Neural cell (in vitro differentiated cells): ENCODE measurements around the gene SDK1. TPM values are rescaled to one million over a fixed set of nuclear protein-coding genes. Genes with fewer than 3 reads are reported as not detected.
A peak's percentile ranks its signal among the peaks of the same experiment; 100 is the strongest.

Experiments used
- H2AFZ ChIP-seq: fragments of 200-600, 300-800 bp; sonication (generic), shearing (Covaris generic); 2 replicates; pipeline ENCODE4 v1.6.0; 2014; ENCODE audit warnings: low read depth, mild to moderate bottlenecking, antibody characterized with exemption, low read length, moderate library complexity
- H3F3A ChIP-seq: fragments of 200-600 bp; shearing (Covaris generic); 2 replicates; pipeline ENCODE4 v1.6.1; 2016; ENCODE audit warnings: mild to moderate bottlenecking, moderate library complexity, mixed read lengths, antibody characterized with exemption, low read length; ENCODE audit not compliant: insufficient read depth, poor library complexity, severe bottlenecking
- H3K27ac ChIP-seq: fragments of 200-600, 300-800 bp; sonication (generic), shearing (Covaris generic); 2 replicates; pipeline ENCODE4 v1.5.1; 2014; ENCODE audit warnings: mild to moderate bottlenecking, low read length, moderate library complexity
- H3K27me3 ChIP-seq: fragments of 300-800, 200-600 bp; sonication (generic), shearing (Covaris generic); 2 replicates; pipeline ENCODE4 v1.6.0; 2014; ENCODE audit warnings: mild to moderate bottlenecking, low read depth, low read length, moderate library complexity; ENCODE audit not compliant: insufficient read depth
- H3K36me3 ChIP-seq: fragments of 300-800, 200-600 bp; sonication (generic), shearing (Covaris generic); 2 replicates; pipeline ENCODE4 v1.5.1; 2014; ENCODE audit warnings: mild to moderate bottlenecking, antibody characterized with exemption, low read length, moderate library complexity; ENCODE audit not compliant: insufficient read depth
- H3K4me2 ChIP-seq: fragments of 300-800, 200-600 bp; sonication (generic), shearing (Covaris generic); 2 replicates; pipeline ENCODE4 v1.6.0; 2014; ENCODE audit warnings: mild to moderate bottlenecking, low read length
- H3K4me3 ChIP-seq: fragments of 300-800, 200-600 bp; sonication (generic), shearing (Covaris generic); 2 replicates; pipeline ENCODE4 v1.5.1; 2014; ENCODE audit warnings: mild to moderate bottlenecking, low read length, moderate library complexity
- H3K79me2 ChIP-seq: fragments of 200-600 bp; shearing (Covaris generic); replicated peaks from 2 replicates; pipeline ENCODE4 v1.6.0; 2014; ENCODE audit warnings: mild to moderate bottlenecking, low read length, moderate library complexity; ENCODE audit not compliant: insufficient read depth
- H3K9ac ChIP-seq: fragments of 300-800, 200-600 bp; sonication (generic), shearing (Covaris generic); 2 replicates; pipeline ENCODE4 v1.6.1; 2016; ENCODE audit warnings: mild to moderate bottlenecking, low read length, mixed read lengths
- H3K9me2 ChIP-seq: fragments of 200-600 bp; shearing (Covaris generic); 2 replicates; pipeline ENCODE4 v1.6.1; 2016; ENCODE audit warnings: mild to moderate bottlenecking, low read length, mixed read lengths; ENCODE audit not compliant: insufficient read depth
- H3K9me3 ChIP-seq: fragments of 200-600, 300-800 bp; sonication (generic), shearing (Covaris generic); 2 replicates; pipeline ENCODE4 v1.6.1; 2016; ENCODE audit warnings: mild to moderate bottlenecking, mixed run types, low read length, moderate library complexity, mixed read lengths
- H4K20me1 ChIP-seq: fragments of 200-600 bp; shearing (Covaris generic); 2 replicates; pipeline ENCODE4 v1.6.1; 2016; ENCODE audit warnings: mild to moderate bottlenecking, mixed run types; ENCODE audit not compliant: insufficient read depth
- CTCF ChIP-seq: fragments of 450-650 bp; IDR thresholded peaks from 2 replicates; pipeline ENCODE4 v1.5.1; 2014; ENCODE audit warnings: antibody characterized with exemption, mild to moderate bottlenecking, moderate library complexity; ENCODE audit not compliant: poor library complexity, severe bottlenecking
- EP300 ChIP-seq: fragments of 450-650 bp; conservative IDR thresholded peaks from 2 replicates; pipeline ENCODE4 v1.6.1; 2014; ENCODE audit warnings: antibody characterized with exemption, mild to moderate bottlenecking, moderate library complexity; ENCODE audit not compliant: poor library complexity, severe bottlenecking
- EZH2 ChIP-seq: fragments of 200-600, 300-800 bp; shearing (Covaris generic), sonication (generic); IDR thresholded peaks from 2 replicates; pipeline ENCODE4 v1.6.1; 2014; ENCODE audit warnings: antibody characterized with exemption, low read length, borderline replicate concordance, mild to moderate bottlenecking; ENCODE audit not compliant: insufficient read depth, poor library complexity, severe bottlenecking
- MXI1 ChIP-seq: fragments of 450-650 bp; conservative IDR thresholded peaks from 2 replicates; pipeline ENCODE4 v1.6.1; 2014; ENCODE audit warnings: antibody characterized with exemption, mild to moderate bottlenecking; ENCODE audit not compliant: poor library complexity, severe bottlenecking
- POLR2AphosphoS5 ChIP-seq: IDR thresholded peaks from 2 replicates; pipeline ENCODE4 v1.6.1; 2012
- RAD21 ChIP-seq: fragments of 450-650 bp; conservative IDR thresholded peaks from 2 replicates; pipeline ENCODE4 v1.6.1; 2014; ENCODE audit warnings: antibody characterized with exemption, mild to moderate bottlenecking, moderate library complexity
- REST ChIP-seq: IDR thresholded peaks from 2 replicates; pipeline ENCODE4 v1.6.1; 2012; ENCODE audit warnings: borderline replicate concordance
- SMC3 ChIP-seq: fragments of 450-650 bp; conservative IDR thresholded peaks from 2 replicates; pipeline ENCODE4 v1.6.1; 2014; ENCODE audit warnings: antibody characterized with exemption, mild to moderate bottlenecking, moderate library complexity; ENCODE audit not compliant: poor library complexity
- TAF1 ChIP-seq: IDR thresholded peaks from 2 replicates; pipeline ENCODE4 v1.6.1; 2012; ENCODE audit warnings: low read depth
- polyA plus RNA-seq: library from polyadenylated mRNA; depleted of rRNA; stranded (reverse); fragments of >200 nt; gene quantifications from 2 replicates; pipeline ENCODE4 v1.2.3, GENCODE V29; 2014

The SDK1 gene
- polyA plus RNA-seq, 1 donor from 2014 or later: 2.7 TPM

GRCh38 chr7:3548815-3549214 lies 247.8 kb downstream of the SDK1 start:
- H3K27ac ChIP-seq: no peak overlapping the region
- H2AFZ ChIP-seq: no peak overlapping the region
- H4K20me1 ChIP-seq: no peaks in the 10 kb centered on the region
- peak overlapping the region; percentile 5 for H3K4me3 ChIP-seq
- H3K27me3 ChIP-seq: no peaks in the 10 kb centered on the region
- H3K36me3 ChIP-seq: no peaks in the 10 kb centered on the region
- no peak overlapping the region for H3K9ac ChIP-seq
- no peak overlapping the region for H3K4me2 ChIP-seq
- no peaks in the 10 kb centered on the region for H3K9me2 ChIP-seq
- no peaks in the 10 kb centered on the region for H3K9me3 ChIP-seq
- H3K79me2 ChIP-seq: no peaks in the 10 kb centered on the region
- TF ChIP-seq POLR2AphosphoS5 (peak; percentile 15), MXI1 (no peak)
- H3F3A ChIP-seq: no peaks in the 10 kb centered on the region

DNA sequence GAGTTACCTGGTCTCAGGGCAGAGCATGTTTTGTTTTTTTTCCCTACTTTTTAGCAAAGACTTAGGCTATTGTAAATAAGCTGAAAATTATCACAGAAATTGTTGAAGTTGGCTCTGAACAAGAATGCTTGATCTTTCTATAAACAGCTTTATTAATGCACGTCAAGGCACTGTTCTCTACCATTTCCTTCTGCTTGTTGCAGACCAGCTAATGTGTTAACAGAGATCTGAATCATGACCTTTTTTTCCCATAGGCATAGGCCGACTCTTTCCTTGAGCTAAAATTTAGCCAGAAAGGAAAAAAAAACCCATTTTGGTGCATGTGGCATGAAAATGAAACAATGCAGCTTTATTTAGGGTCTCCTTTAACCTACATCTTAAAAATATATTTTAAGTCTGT lies 248.5 kb downstream of the SDK1 start:
- Histone ChIP-seq H3K9me3 (no peaks in the 10 kb centered on the region), H3F3A (no peaks in the 10 kb centered on the region), H3K9me2 (no peaks in the 10 kb centered on the region), H3K4me2 (no peak overlapping the region), H3K79me2 (no peaks in the 10 kb centered on the region), H3K9ac (no peak overlapping the region), H4K20me1 (no peaks in the 10 kb centered on the region), H2AFZ (no peak overlapping the region), H3K36me3 (no peaks in the 10 kb centered on the region), H3K27ac (no peak overlapping the region), H3K4me3 (no peak overlapping the region), H3K27me3 (no peaks in the 10 kb centered on the region)
- TF ChIP-seq POLR2AphosphoS5 (no peak), EZH2 (no peak), EP300 (no peak), TAF1 (no peak), CTCF (no peak), SMC3 (no peak), REST (no peak), RAD21 (no peak), MXI1 (no peak)

GRCh38 chr7:3551536-3551935 lies 250.5 kb downstream of the SDK1 start:
- TF ChIP-seq EZH2 (no peak), EP300 (no peak), REST (no peak), CTCF (no peak), MXI1 (no peak), SMC3 (no peak)
- no peaks in the 10 kb centered on the region for H3F3A ChIP-seq
- H3K4me2 ChIP-seq: no peak overlapping the region
- H3K79me2 ChIP-seq: no peaks in the 10 kb centered on the region
- no peaks in the 10 kb centered on the region for H3K9me2 ChIP-seq
- no peak overlapping the region for H3K4me3 ChIP-seq
- H2AFZ ChIP-seq: no peak overlapping the region
- H3K9ac ChIP-seq: no peak overlapping the region
- no peak overlapping the region for H3K27ac ChIP-seq
- no peaks in the 10 kb centered on the region for H4K20me1 ChIP-seq
- H3K36me3 ChIP-seq: no peaks in the 10 kb centered on the region
- no peaks in the 10 kb centered on the region for H3K27me3 ChIP-seq
- H3K9me3 ChIP-seq: no peaks in the 10 kb centered on the region
